HepG2 (cell line): ENCODE data around the gene LEMD1. TPM values are rescaled to one million over a fixed set of nuclear protein-coding genes. Genes with fewer than 3 reads are reported as not detected.

Source experiments
- ISL2 ChIP-seq: sonication (generic); formaldehyde crosslinking; IDR thresholded peaks from 2 replicates; pipeline ENCODE4 v1.5.0; 2020; ENCODE audit warnings: missing genetic modification reagents
- PAX8 ChIP-seq: sonication (generic); formaldehyde crosslinking; IDR thresholded peaks from 2 replicates; pipeline ENCODE4 v1.8.0; 2022; ENCODE audit warnings: mild to moderate bottlenecking, missing genetic modification reagents, borderline replicate concordance
- RFX1 ChIP-seq: fragments of 450-650 bp; IDR thresholded peaks from 2 replicates; pipeline ENCODE4 v1.6.1; 2017
- ZNF260 ChIP-seq: sonication (generic); formaldehyde crosslinking; IDR thresholded peaks from 2 replicates; pipeline ENCODE4 v1.4.0; 2020; ENCODE audit warnings: missing genetic modification reagents, low read depth, mild to moderate bottlenecking, borderline replicate concordance
- ZNF367 ChIP-seq: sonication (generic); formaldehyde crosslinking; IDR thresholded peaks from 2 replicates; pipeline ENCODE4 v1.4.0; 2020; ENCODE audit warnings: missing genetic modification reagents, borderline replicate concordance
- ZNF510 ChIP-seq: sonication (generic); formaldehyde crosslinking; IDR thresholded peaks from 2 replicates; pipeline ENCODE4 v1.4.0; 2020; ENCODE audit warnings: low read depth, mild to moderate bottlenecking, missing genetic modification reagents
- polyA plus RNA-seq, 8 experiments: library from polyadenylated mRNA; depleted of rRNA in 3 of 8; stranded (reverse) in 7 of 8; unstranded in 1 of 8; fragments of >200 nt; fragmentation: Illumina TruSeq in 4 of 8; extraction: Trizol in 4 of 8; gene quantifications; 2 replicates each; pipeline versions ENCODE4 v1.2.1 to v1.2.3, GENCODE V29; 2011 to 2016; ENCODE audit warnings: low read depth in 4 of 8, missing spikeins in 1 of 8, mixed read lengths in 1 of 8; ENCODE audit not compliant: insufficient read depth in 1 of 8
- total RNA-seq, 5 experiments: library from RNA; depleted of rRNA; stranded (reverse); fragments of >200 nt; fragmentation: Illumina TruSeq; extraction: Trizol; gene quantifications; 2 replicates each; pipeline ENCODE4 v1.2.3, GENCODE V29; 2016; ENCODE audit warnings: low read depth in 1 of 5
- TF ChIP-seq, protein P1 (sequence below): sonication (generic); formaldehyde crosslinking; IDR thresholded peaks from 2 replicates; pipeline ENCODE4 v1.9.0; 2021; ENCODE audit warnings: mild to moderate bottlenecking, missing genetic modification reagents
- TF ChIP-seq, protein P2 (sequence below): sonication (generic); formaldehyde crosslinking; IDR thresholded peaks from 2 replicates; pipeline ENCODE4 v1.5.1; 2020; ENCODE audit warnings: mild to moderate bottlenecking, missing genetic modification reagents, moderate library complexity
- TF ChIP-seq, protein P3 (sequence below): sonication (generic); formaldehyde crosslinking; IDR thresholded peaks from 2 replicates; pipeline ENCODE4 v1.4.0; 2020; ENCODE audit warnings: missing genetic modification reagents
- TF ChIP-seq, protein P4 (sequence below): sonication (generic); formaldehyde crosslinking; conservative IDR thresholded peaks from 2 replicates; pipeline ENCODE4 v1.5.0; 2020; ENCODE audit warnings: missing genetic modification reagents

LEMD1 gene
- total and polyA plus RNA-seq, 2 of the 13 experiments (the other 11 are each of a cell fraction or from before 2014, with no cell fraction given), result 1.4 to 2.3 TPM

DNA sequence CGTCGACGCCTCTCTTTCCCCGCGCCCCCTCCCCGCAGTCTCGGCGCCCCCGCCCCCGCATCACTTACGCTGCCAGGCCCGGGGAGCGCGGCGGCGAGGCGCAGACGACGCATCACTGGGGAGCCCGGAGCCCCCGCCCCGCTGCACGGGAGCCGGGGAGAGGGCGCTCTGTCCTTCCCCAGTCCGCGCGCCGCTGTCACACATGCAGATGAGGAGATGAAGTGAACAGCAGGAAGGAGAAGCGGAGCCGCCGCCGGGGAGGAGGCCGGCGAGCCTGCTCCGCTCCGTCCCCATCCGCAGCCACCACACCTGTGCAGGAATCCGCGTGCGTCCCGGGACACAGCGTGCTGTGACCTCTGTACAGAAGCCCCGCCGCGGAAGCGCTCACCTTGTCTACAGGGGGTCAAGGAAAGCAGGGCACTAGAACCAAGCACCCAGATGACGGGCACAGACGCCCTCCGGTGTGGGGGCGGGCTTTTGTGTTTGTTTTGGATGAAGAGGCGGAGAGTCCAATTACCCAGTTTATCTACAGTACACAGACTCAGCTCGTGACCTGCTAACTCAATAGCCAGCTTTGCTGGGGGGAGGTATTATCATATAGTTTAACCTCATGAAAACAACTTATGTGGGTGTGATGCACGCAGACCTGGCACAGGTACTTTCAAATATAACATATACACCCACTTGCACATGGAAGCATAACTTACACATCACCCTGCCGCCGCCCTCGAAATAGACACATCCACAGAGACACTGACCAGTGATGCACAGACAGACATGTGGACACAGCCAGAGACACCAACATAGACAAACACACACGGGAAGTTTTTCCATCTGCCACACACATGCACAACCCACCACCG, 77.6 kb downstream of the LEMD1 start (continued):
- TF ChIP-seq, protein P1, sequence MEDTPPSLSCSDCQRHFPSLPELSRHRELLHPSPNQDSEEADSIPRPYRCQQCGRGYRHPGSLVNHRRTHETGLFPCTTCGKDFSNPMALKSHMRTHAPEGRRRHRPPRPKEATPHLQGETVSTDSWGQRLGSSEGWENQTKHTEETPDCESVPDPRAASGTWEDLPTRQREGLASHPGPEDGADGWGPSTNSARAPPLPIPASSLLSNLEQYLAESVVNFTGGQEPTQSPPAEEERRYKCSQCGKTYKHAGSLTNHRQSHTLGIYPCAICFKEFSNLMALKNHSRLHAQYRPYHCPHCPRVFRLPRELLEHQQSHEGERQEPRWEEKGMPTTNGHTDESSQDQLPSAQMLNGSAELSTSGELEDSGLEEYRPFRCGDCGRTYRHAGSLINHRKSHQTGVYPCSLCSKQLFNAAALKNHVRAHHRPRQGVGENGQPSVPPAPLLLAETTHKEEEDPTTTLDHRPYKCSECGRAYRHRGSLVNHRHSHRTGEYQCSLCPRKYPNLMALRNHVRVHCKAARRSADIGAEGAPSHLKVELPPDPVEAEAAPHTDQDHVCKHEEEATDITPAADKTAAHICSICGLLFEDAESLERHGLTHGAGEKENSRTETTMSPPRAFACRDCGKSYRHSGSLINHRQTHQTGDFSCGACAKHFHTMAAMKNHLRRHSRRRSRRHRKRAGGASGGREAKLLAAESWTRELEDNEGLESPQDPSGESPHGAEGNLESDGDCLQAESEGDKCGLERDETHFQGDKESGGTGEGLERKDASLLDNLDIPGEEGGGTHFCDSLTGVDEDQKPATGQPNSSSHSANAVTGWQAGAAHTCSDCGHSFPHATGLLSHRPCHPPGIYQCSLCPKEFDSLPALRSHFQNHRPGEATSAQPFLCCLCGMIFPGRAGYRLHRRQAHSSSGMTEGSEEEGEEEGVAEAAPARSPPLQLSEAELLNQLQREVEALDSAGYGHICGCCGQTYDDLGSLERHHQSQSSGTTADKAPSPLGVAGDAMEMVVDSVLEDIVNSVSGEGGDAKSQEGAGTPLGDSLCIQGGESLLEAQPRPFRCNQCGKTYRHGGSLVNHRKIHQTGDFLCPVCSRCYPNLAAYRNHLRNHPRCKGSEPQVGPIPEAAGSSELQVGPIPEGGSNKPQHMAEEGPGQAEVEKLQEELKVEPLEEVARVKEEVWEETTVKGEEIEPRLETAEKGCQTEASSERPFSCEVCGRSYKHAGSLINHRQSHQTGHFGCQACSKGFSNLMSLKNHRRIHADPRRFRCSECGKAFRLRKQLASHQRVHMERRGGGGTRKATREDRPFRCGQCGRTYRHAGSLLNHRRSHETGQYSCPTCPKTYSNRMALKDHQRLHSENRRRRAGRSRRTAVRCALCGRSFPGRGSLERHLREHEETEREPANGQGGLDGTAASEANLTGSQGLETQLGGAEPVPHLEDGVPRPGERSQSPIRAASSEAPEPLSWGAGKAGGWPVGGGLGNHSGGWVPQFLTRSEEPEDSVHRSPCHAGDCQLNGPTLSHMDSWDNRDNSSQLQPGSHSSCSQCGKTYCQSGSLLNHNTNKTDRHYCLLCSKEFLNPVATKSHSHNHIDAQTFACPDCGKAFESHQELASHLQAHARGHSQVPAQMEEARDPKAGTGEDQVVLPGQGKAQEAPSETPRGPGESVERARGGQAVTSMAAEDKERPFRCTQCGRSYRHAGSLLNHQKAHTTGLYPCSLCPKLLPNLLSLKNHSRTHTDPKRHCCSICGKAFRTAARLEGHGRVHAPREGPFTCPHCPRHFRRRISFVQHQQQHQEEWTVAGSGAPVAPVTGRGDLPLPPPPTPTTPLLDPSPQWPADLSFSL (CRISPR knock-in tag), result no peak
- TF ChIP-seq ZNF510 (CRISPR knock-in tag) (no peak), ZNF367 (CRISPR knock-in tag) (no peak), RFX1 (no peak), ZNF260 (CRISPR knock-in tag) (no peak), ISL2 (CRISPR knock-in tag) (no peak), PAX8 (no peak)
- TF ChIP-seq, protein P2, sequence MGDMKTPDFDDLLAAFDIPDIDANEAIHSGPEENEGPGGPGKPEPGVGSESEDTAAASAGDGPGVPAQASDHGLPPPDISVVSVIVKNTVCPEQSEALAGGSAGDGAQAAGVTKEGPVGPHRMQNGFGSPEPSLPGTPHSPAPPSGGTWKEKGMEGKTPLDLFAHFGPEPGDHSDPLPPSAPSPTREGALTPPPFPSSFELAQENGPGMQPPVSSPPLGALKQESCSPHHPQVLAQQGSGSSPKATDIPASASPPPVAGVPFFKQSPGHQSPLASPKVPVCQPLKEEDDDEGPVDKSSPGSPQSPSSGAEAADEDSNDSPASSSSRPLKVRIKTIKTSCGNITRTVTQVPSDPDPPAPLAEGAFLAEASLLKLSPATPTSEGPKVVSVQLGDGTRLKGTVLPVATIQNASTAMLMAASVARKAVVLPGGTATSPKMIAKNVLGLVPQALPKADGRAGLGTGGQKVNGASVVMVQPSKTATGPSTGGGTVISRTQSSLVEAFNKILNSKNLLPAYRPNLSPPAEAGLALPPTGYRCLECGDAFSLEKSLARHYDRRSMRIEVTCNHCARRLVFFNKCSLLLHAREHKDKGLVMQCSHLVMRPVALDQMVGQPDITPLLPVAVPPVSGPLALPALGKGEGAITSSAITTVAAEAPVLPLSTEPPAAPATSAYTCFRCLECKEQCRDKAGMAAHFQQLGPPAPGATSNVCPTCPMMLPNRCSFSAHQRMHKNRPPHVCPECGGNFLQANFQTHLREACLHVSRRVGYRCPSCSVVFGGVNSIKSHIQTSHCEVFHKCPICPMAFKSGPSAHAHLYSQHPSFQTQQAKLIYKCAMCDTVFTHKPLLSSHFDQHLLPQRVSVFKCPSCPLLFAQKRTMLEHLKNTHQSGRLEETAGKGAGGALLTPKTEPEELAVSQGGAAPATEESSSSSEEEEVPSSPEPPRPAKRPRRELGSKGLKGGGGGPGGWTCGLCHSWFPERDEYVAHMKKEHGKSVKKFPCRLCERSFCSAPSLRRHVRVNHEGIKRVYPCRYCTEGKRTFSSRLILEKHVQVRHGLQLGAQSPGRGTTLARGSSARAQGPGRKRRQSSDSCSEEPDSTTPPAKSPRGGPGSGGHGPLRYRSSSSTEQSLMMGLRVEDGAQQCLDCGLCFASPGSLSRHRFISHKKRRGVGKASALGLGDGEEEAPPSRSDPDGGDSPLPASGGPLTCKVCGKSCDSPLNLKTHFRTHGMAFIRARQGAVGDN (CRISPR knock-in tag), result peak; percentile 41; the same call in 1 of the 2 replicates
- TF ChIP-seq, protein P3, sequence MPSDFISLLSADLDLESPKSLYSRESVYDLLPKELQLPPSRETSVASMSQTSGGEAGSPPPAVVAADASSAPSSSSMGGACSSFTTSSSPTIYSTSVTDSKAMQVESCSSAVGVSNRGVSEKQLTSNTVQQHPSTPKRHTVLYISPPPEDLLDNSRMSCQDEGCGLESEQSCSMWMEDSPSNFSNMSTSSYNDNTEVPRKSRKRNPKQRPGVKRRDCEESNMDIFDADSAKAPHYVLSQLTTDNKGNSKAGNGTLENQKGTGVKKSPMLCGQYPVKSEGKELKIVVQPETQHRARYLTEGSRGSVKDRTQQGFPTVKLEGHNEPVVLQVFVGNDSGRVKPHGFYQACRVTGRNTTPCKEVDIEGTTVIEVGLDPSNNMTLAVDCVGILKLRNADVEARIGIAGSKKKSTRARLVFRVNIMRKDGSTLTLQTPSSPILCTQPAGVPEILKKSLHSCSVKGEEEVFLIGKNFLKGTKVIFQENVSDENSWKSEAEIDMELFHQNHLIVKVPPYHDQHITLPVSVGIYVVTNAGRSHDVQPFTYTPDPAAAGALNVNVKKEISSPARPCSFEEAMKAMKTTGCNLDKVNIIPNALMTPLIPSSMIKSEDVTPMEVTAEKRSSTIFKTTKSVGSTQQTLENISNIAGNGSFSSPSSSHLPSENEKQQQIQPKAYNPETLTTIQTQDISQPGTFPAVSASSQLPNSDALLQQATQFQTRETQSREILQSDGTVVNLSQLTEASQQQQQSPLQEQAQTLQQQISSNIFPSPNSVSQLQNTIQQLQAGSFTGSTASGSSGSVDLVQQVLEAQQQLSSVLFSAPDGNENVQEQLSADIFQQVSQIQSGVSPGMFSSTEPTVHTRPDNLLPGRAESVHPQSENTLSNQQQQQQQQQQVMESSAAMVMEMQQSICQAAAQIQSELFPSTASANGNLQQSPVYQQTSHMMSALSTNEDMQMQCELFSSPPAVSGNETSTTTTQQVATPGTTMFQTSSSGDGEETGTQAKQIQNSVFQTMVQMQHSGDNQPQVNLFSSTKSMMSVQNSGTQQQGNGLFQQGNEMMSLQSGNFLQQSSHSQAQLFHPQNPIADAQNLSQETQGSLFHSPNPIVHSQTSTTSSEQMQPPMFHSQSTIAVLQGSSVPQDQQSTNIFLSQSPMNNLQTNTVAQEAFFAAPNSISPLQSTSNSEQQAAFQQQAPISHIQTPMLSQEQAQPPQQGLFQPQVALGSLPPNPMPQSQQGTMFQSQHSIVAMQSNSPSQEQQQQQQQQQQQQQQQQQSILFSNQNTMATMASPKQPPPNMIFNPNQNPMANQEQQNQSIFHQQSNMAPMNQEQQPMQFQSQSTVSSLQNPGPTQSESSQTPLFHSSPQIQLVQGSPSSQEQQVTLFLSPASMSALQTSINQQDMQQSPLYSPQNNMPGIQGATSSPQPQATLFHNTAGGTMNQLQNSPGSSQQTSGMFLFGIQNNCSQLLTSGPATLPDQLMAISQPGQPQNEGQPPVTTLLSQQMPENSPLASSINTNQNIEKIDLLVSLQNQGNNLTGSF, result no peak
- TF ChIP-seq, protein P4, sequence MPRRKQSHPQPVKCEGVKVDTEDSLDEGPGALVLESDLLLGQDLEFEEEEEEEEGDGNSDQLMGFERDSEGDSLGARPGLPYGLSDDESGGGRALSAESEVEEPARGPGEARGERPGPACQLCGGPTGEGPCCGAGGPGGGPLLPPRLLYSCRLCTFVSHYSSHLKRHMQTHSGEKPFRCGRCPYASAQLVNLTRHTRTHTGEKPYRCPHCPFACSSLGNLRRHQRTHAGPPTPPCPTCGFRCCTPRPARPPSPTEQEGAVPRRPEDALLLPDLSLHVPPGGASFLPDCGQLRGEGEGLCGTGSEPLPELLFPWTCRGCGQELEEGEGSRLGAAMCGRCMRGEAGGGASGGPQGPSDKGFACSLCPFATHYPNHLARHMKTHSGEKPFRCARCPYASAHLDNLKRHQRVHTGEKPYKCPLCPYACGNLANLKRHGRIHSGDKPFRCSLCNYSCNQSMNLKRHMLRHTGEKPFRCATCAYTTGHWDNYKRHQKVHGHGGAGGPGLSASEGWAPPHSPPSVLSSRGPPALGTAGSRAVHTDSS (CRISPR knock-in tag), result no peak
